HepG2 (cell line): ENCODE measurements around the gene SPAG6. TPM values are rescaled to one million over a fixed set of nuclear protein-coding genes. Genes with fewer than 3 reads are reported as not detected.
A peak's percentile ranks its signal among the peaks of the same experiment; 100 is the strongest.

Source experiments
- ARID5B ChIP-seq: IDR thresholded peaks from 2 replicates; pipeline ENCODE4 v1.4.0; 2020; ENCODE audit warnings: mild to moderate bottlenecking, missing genetic modification reagents
- CC2D1A ChIP-seq: sonication (generic); formaldehyde crosslinking; IDR thresholded peaks from 2 replicates; pipeline ENCODE4 v1.8.1; 2023; ENCODE audit warnings: mild to moderate bottlenecking, missing genetic modification reagents
- HOXA3 ChIP-seq: sonication (generic); formaldehyde crosslinking; IDR thresholded peaks from 2 replicates; pipeline ENCODE4 v1.5.0; 2020; ENCODE audit warnings: missing genetic modification reagents
- JARID2 ChIP-seq: sonication (generic); formaldehyde crosslinking; IDR thresholded peaks from 2 replicates; pipeline ENCODE4 v1.8.1; 2023; ENCODE audit warnings: missing genetic modification reagents, inconsistent platforms; ENCODE audit not compliant: insufficient replicate concordance
- SATB2 ChIP-seq: sonication (generic); formaldehyde crosslinking; IDR thresholded peaks from 2 replicates; pipeline ENCODE4 v1.5.0; 2020; ENCODE audit warnings: missing genetic modification reagents
- SCMH1 ChIP-seq: sonication (generic); formaldehyde crosslinking; IDR thresholded peaks from 2 replicates; pipeline ENCODE4 v1.9.0; 2021; ENCODE audit warnings: missing genetic modification reagents, mild to moderate bottlenecking, borderline replicate concordance
- ZFY ChIP-seq: sonication (generic); formaldehyde crosslinking; IDR thresholded peaks from 2 replicates; pipeline ENCODE4 v1.4.0; 2020; ENCODE audit warnings: missing genetic modification reagents
- polyA plus RNA-seq, 8 experiments: library from polyadenylated mRNA; depleted of rRNA in 3 of 8; stranded (reverse) in 7 of 8; unstranded in 1 of 8; fragments of >200 nt; fragmentation: Illumina TruSeq in 4 of 8; extraction: Trizol in 4 of 8; gene quantifications; 2 replicates each; pipeline versions ENCODE4 v1.2.1 to v1.2.3, GENCODE V29; 2011 to 2016; ENCODE audit warnings: low read depth in 4 of 8, missing spikeins in 1 of 8, mixed read lengths in 1 of 8; ENCODE audit not compliant: insufficient read depth in 1 of 8
- total RNA-seq, 5 experiments: library from RNA; depleted of rRNA; stranded (reverse); fragments of >200 nt; fragmentation: Illumina TruSeq; extraction: Trizol; gene quantifications; 2 replicates each; pipeline ENCODE4 v1.2.3, GENCODE V29; 2016; ENCODE audit warnings: low read depth in 1 of 5

The SPAG6 gene
- total and polyA plus RNA-seq, 2 of the 13 experiments (the other 11 are each of a cell fraction or from before 2014, with no cell fraction given), result not detected

- TF ChIP-seq JARID2 (CRISPR knock-in tag) (no peak), ARID5B (no peak), HOXA3 (0 out of 2 replicates have a peak, but pooled peaks have one; percentile 7), SATB2 (no peak), SCMH1 (CRISPR knock-in tag) (no peak), CC2D1A (no peak), ZFY (CRISPR knock-in tag) (peak; percentile 37; the same call in 1 of the 2 replicates)
These were observed 91.8 kb downstream of the SPAG6 start (continued) for GRCh38 chr10:22436893-22437619.
